Measurements from ENCODE around the gene ZNF652.
"Not testable (repeated sequence)": the region's sequence is repeated elsewhere in the genome, so short reads cannot be mapped to it uniquely, and the experiment has no call there.

Gene ZNF652

GRCh38 chr17:49399995-49400394 lies 37.9 kb upstream of the ZNF652 start:
- Histone ChIP-seq H3K4me1 (ENCODE audit: control insufficient read depth in 1 of 2, insufficient read depth in 2 of 2, low read length in 2 of 2) (peaks cover 0 to 8% of the 10 kb centered on the region in 2 donors), H3K27me3 (ENCODE audit: low read depth, low read length) (no peaks in the 10 kb centered on the region), H3K36me3 (ENCODE audit: control insufficient read depth in 1 of 2, insufficient read depth in 2 of 2, low read length in 2 of 2) (peaks cover 10 to 19% of the 10 kb centered on the region in 2 donors), H3K4me3 (ENCODE audit: low read depth in 1 of 2, low read length in 2 of 2) (no peak overlapping the region), H3K9me3 (ENCODE audit: control insufficient read depth in 1 of 2, low read length in 2 of 2) (no peaks in the 10 kb centered on the region), H3K27ac (ENCODE audit: low read length) (no peak overlapping the region)

DNA sequence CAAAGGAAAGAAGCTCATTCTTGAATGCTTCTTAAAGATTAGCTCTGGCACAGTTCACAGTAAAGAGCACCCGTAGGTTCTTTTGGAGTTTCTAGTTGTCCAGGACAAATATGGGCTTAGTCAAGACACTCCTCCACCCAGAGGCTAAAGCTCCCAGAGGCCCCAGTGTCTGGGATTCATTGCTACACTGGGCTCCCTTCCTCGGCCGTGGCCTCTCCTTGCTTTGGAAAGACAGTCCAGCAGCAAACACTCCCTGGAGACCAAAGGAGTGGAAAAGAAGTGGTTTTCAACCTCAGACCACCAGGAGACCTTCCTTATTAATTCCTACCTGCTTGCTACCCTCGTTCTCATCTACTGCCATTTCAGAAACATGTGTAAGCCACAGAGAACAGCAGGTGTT lies 35.5 kb upstream of the ZNF652 start:
- Histone ChIP-seq H3K4me3 (ENCODE audit: low read depth in 1 of 2, low read length in 2 of 2) (no peak overlapping the region), H3K27me3 (ENCODE audit: low read depth, low read length) (no peaks in the 10 kb centered on the region), H3K9me3 (ENCODE audit: control insufficient read depth in 1 of 2, low read length in 2 of 2) (no peaks in the 10 kb centered on the region), H3K27ac (ENCODE audit: low read length) (no peak overlapping the region), H3K36me3 (ENCODE audit: control insufficient read depth in 1 of 2, insufficient read depth in 2 of 2, low read length in 2 of 2) (peaks cover 0 to 1% of the 10 kb centered on the region in 2 donors), H3K4me1 (ENCODE audit: control insufficient read depth in 1 of 2, insufficient read depth in 2 of 2, low read length in 2 of 2) (peaks cover 2 to 13% of the 10 kb centered on the region in 2 donors)

DNA sequence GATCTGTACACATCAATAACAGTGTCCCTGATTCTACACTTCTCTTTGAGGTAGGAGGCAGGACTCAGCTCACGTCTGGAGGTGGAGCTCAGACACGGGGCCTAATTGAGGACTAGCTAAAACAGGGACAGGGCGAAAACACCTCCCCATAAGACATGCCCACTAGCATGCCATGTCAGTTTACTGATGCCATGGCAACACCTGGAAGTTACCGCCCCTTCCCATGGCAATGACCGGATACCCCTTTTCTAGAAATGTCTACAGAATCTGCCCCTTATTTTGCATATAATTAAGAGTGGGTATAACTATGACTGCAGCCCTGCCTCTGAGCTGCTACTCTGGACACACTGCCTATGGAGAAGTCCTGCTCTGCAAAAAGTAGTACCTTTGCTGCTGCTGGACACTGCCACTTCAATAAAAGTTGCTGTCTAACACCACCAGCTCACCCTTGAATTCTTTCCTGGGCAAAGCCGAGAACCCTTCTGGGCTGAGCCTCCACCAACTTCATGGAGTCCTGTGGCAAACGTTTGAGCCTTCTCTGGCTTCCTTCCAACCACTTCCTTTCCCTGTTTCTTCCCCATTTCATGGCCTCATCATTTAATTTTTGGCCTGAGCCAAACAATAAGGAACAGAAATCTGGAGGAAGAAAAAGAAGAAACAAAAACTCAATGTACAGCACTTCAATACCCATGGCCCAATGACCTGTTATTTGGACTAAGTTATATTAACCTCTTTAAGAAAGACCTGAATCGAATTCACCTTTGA lies 31.6 kb upstream of the ZNF652 start:
- Histone ChIP-seq H3K36me3 (ENCODE audit: control insufficient read depth in 1 of 2, insufficient read depth in 2 of 2, low read length in 2 of 2) (no peaks in the 10 kb centered on the region), H3K9me3 (ENCODE audit: control insufficient read depth in 1 of 2, low read length in 2 of 2) (no peaks in the 10 kb centered on the region), H3K27ac (ENCODE audit: low read length) (no peak overlapping the region), H3K27me3 (ENCODE audit: low read depth, low read length) (no peaks in the 10 kb centered on the region), H3K4me1 (ENCODE audit: control insufficient read depth in 1 of 2, insufficient read depth in 2 of 2, low read length in 2 of 2) (peaks cover 7 to 24% of the 10 kb centered on the region in 2 donors), H3K4me3 (ENCODE audit: low read depth in 1 of 2, low read length in 2 of 2) (no peak overlapping the region)

DNA sequence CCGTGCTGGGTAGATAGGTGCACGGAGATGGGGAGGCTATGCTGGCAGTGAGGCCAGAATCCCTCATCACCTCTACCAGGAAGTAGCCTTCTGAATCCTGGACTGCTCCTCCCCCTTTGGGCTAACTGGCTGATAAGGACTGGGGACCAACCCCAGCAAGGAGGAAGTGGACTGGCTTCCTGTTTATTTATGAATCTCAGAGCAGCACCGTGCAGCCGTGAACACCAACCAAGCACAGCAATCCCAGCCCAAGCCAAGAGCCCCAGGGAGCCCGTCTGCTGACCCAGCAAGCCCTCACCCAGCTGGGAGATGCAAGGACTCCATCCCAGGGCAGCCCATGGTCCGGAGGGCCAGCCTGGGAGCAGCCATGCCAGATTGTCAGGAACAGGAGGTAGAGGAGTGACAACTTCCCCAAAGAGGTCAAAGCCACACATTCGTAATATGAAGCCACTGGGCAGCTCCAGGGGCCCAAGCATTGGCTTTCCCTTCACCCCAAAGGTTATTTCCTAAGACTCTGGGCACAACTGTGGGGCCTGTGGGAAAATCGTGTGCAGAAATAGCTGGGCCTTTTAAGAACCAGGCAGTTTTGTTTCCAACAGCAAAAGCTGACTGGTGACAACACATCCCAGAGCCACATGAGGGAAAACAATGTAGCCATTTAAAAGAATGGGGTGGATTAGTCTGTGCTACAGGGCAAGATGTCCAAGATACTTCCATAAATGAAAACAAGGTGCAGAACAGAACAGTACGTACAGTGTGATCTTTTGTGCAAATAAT lies 28.7 kb upstream of the ZNF652 start:
- H3K27me3 ChIP-seq (ENCODE audit: low read depth, low read length): no peaks in the 10 kb centered on the region
- peaks cover 7 to 28% of the 10 kb centered on the region in 2 donors for H3K4me1 ChIP-seq (ENCODE audit: control insufficient read depth in 1 of 2, insufficient read depth in 2 of 2, low read length in 2 of 2)
- H3K9me3 ChIP-seq (ENCODE audit: control insufficient read depth in 1 of 2, low read length in 2 of 2): no peaks in the 10 kb centered on the region
- H3K27ac ChIP-seq (ENCODE audit: low read length): peak overlapping the region; percentile 32
- peak overlapping the region; percentile 5 to 38 for H3K4me3 ChIP-seq (ENCODE audit: low read depth in 1 of 2, low read length in 2 of 2)
- no peaks in the 10 kb centered on the region for H3K36me3 ChIP-seq (ENCODE audit: control insufficient read depth in 1 of 2, insufficient read depth in 2 of 2, low read length in 2 of 2)

GRCh38 chr17:49389514-49390347 lies 27.7 kb upstream of the ZNF652 start:
- not testable (repeated sequence) for H3K27ac ChIP-seq (ENCODE audit: low read length); H3K4me3 ChIP-seq (ENCODE audit: low read depth in 1 of 2, low read length in 2 of 2); H3K27me3 ChIP-seq (ENCODE audit: low read depth, low read length); H3K9me3 ChIP-seq (ENCODE audit: control insufficient read depth in 1 of 2, low read length in 2 of 2); H3K36me3 ChIP-seq (ENCODE audit: control insufficient read depth in 1 of 2, insufficient read depth in 2 of 2, low read length in 2 of 2)
- peaks cover 5 to 31% of the 10 kb centered on the region in 2 donors for H3K4me1 ChIP-seq (ENCODE audit: control insufficient read depth in 1 of 2, insufficient read depth in 2 of 2, low read length in 2 of 2)

- H3K27me3 ChIP-seq (ENCODE audit: low read depth, low read length): no peaks in the 10 kb centered on the region
- no peaks in the 10 kb centered on the region for H3K36me3 ChIP-seq (ENCODE audit: control insufficient read depth in 1 of 2, insufficient read depth in 2 of 2, low read length in 2 of 2)
- peaks cover 4 to 32% of the 10 kb centered on the region in 2 donors for H3K4me1 ChIP-seq (ENCODE audit: control insufficient read depth in 1 of 2, insufficient read depth in 2 of 2, low read length in 2 of 2)
- H3K9me3 ChIP-seq (ENCODE audit: control insufficient read depth in 1 of 2, low read length in 2 of 2): no peaks in the 10 kb centered on the region
- no peak overlapping the region for H3K4me3 ChIP-seq (ENCODE audit: low read depth in 1 of 2, low read length in 2 of 2)
- H3K27ac ChIP-seq (ENCODE audit: low read length): no peak overlapping the region
Observed at GRCh38 chr17:49388692-49389513, 26.9 kb upstream of the ZNF652 start.

DNA sequence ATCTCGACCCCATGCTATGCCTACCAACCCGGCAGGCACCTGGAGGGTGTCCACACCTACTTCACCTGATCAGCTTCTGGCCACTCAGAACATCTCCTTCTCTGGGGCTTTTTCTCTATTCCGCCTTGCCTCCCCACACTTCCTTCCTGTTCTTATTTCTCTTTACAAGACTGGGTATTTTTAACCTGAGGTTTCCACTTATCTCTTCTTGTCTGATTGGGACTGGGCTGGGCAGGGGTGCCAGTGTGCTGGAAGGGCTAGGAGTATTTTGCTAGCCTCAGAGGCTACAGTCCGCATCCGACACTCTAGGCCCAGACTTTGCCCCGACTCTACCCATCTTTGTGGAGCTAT lies 26.2 kb upstream of the ZNF652 start:
- Histone ChIP-seq H3K4me1 (ENCODE audit: control insufficient read depth in 1 of 2, insufficient read depth in 2 of 2, low read length in 2 of 2) (peaks cover 4 to 32% of the 10 kb centered on the region in 2 donors), H3K36me3 (ENCODE audit: control insufficient read depth in 1 of 2, insufficient read depth in 2 of 2, low read length in 2 of 2) (no peaks in the 10 kb centered on the region), H3K4me3 (ENCODE audit: low read depth in 1 of 2, low read length in 2 of 2) (no peak overlapping the region), H3K27me3 (ENCODE audit: low read depth, low read length) (no peaks in the 10 kb centered on the region), H3K27ac (ENCODE audit: low read length) (no peak overlapping the region), H3K9me3 (ENCODE audit: control insufficient read depth in 1 of 2, low read length in 2 of 2) (no peaks in the 10 kb centered on the region)

- Histone ChIP-seq H3K27ac (ENCODE audit: low read length) (no peak overlapping the region), H3K36me3 (ENCODE audit: control insufficient read depth in 1 of 2, insufficient read depth in 2 of 2, low read length in 2 of 2) (no peaks in the 10 kb centered on the region), H3K9me3 (ENCODE audit: control insufficient read depth in 1 of 2, low read length in 2 of 2) (no peaks in the 10 kb centered on the region), H3K27me3 (ENCODE audit: low read depth, low read length) (no peaks in the 10 kb centered on the region), H3K4me1 (ENCODE audit: control insufficient read depth in 1 of 2, insufficient read depth in 2 of 2, low read length in 2 of 2) (peaks cover 4 to 35% of the 10 kb centered on the region in 2 donors), H3K4me3 (ENCODE audit: low read depth in 1 of 2, low read length in 2 of 2) (no peak overlapping the region)
Observed at GRCh38 chr17:49387498-49388289, 25.6 kb upstream of the ZNF652 start.

- no peak overlapping the region for H3K27ac ChIP-seq (ENCODE audit: low read length)
- H3K27me3 ChIP-seq (ENCODE audit: low read depth, low read length): no peaks in the 10 kb centered on the region
Observed at GRCh38 chr17:49386373-49386772, 24.3 kb upstream of the ZNF652 start.

GRCh38 chr17:49384951-49385350 lies 22.9 kb upstream of the ZNF652 start:
- H3K27me3 ChIP-seq (ENCODE audit: low read depth, low read length): no peaks in the 10 kb centered on the region
- no peak overlapping the region for H3K27ac ChIP-seq (ENCODE audit: low read length)
- H3K9me3 ChIP-seq (ENCODE audit: control insufficient read depth in 1 of 2, low read length in 2 of 2): no peaks in the 10 kb centered on the region
- H3K36me3 ChIP-seq (ENCODE audit: control insufficient read depth in 1 of 2, insufficient read depth in 2 of 2, low read length in 2 of 2): no peaks in the 10 kb centered on the region
- H3K4me1 ChIP-seq (ENCODE audit: control insufficient read depth in 1 of 2, insufficient read depth in 2 of 2, low read length in 2 of 2): peaks cover 4 to 32% of the 10 kb centered on the region in 2 donors
- H3K4me3 ChIP-seq (ENCODE audit: low read depth in 1 of 2, low read length in 2 of 2): no peak overlapping the region

More at GRCh38 chr17:49386373-49386772, 24.3 kb upstream of the ZNF652 start:
- H3K9me3 ChIP-seq (ENCODE audit: control insufficient read depth in 1 of 2, low read length in 2 of 2): no peaks in the 10 kb centered on the region
- no peak overlapping the region for H3K4me3 ChIP-seq (ENCODE audit: low read depth in 1 of 2, low read length in 2 of 2)
- no peaks in the 10 kb centered on the region for H3K36me3 ChIP-seq (ENCODE audit: control insufficient read depth in 1 of 2, insufficient read depth in 2 of 2, low read length in 2 of 2)
- peaks cover 4 to 41% of the 10 kb centered on the region in 2 donors for H3K4me1 ChIP-seq (ENCODE audit: control insufficient read depth in 1 of 2, insufficient read depth in 2 of 2, low read length in 2 of 2)

Data from muscle layer of duodenum (tissue), 2 donors.